Measurements from ENCODE around the gene SLC16A2.

DNA sequence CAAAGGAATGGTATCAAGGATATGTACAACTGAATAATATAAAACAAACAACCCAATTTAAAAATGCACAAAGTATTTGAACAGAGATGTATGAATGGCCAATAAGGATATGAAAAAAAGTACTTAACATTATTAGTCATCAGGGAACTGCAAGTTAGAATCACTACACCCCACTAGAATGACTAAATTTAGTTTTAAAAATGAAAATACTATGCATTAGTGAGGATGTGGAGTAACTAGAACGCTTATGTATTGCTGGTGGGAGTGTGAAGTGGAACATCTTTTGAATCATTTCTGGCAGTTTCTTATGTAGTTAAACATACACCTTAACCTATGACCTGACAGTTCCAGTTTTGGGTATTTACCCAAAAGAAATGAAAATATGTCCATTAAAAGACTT lies 13.0 kb upstream of the SLC16A2 start:
- TF ChIP-seq, protein P1, sequence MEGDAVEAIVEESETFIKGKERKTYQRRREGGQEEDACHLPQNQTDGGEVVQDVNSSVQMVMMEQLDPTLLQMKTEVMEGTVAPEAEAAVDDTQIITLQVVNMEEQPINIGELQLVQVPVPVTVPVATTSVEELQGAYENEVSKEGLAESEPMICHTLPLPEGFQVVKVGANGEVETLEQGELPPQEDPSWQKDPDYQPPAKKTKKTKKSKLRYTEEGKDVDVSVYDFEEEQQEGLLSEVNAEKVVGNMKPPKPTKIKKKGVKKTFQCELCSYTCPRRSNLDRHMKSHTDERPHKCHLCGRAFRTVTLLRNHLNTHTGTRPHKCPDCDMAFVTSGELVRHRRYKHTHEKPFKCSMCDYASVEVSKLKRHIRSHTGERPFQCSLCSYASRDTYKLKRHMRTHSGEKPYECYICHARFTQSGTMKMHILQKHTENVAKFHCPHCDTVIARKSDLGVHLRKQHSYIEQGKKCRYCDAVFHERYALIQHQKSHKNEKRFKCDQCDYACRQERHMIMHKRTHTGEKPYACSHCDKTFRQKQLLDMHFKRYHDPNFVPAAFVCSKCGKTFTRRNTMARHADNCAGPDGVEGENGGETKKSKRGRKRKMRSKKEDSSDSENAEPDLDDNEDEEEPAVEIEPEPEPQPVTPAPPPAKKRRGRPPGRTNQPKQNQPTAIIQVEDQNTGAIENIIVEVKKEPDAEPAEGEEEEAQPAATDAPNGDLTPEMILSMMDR (IDR thresholded peaks at IDR 0.05; ENCODE audit: low read depth, low read length, poor library complexity, severe bottlenecking) = no peak
- no peak for TF ChIP-seq EZH2phosphoT487 (IDR thresholded peaks at IDR 0.05; ENCODE audit: borderline replicate concordance, low read length)
